ENCODE data around the gene TMPRSS11E.

DNA sequence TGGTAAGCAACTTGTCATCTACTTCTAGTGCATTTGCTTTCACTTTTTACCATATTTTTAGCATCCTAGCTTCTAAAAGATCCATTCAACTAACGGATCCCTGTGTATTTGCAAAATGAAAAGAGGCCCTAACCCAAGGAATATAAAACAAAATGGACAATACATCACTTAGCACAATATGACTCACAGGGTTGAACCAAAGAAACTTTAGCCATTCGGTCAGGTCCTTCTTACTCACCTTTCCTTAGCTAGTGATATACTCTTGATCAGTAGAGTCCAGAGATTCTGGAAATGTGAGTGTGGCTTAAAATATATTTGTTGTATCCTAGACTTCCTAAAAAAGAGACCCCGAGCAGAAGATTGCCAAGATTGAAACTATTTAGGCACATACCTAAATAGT, 19.5 kb downstream of the TMPRSS11E start:
- TF ChIP-seq POLR2A (IDR thresholded peaks at IDR 0.05; ENCODE audit: low read depth, low read length) (no peak), TAF1 (IDR thresholded peaks at IDR 0.05; ENCODE audit: low read depth, low read length) (no peak), POLR2AphosphoS5 (IDR thresholded peaks at IDR 0.05; ENCODE audit: low read depth, low read length) (no peak)

Measured in GM12891 (cell line).